OCI-LY7 (cell line): ENCODE measurements around the gene NPLOC4. TPM values are rescaled to one million over a fixed set of nuclear protein-coding genes. Genes with fewer than 3 reads are reported as not detected.
"Not testable (repeated sequence)": the region's sequence is repeated elsewhere in the genome, so short reads cannot be mapped to it uniquely, and the experiment has no call there.

Source experiments
- BruUV-seq: library from RNA; stranded (reverse); fragments of 400-500 nt; replicated peaks from 2 replicates; lab custom pipeline; 2021; lab: Mats Ljungman, UMichigan
- CTCF ChIA-PET: fragments of 300-600 bp; sonication (Branson Sonifier 250); formaldehyde crosslinking; loops from one replicate; lab custom pipeline; 2022; ENCODE audit warnings: antibody characterized with exemption; ENCODE audit not compliant: unreplicated experiment; lab: Charles Lee
- POLR2A ChIA-PET: fragments of 300-600 bp; sonication (Branson Sonifier 250); formaldehyde crosslinking; loops from one replicate; lab custom pipeline; 2022; ENCODE audit warnings: antibody characterized with exemption; lab: Charles Lee
- DNase-seq: peaks from one replicate; pipeline ENCODE4 v3.0.0-alpha.2; 2015; ENCODE audit warnings: low spot score
- H2AFZ ChIP-seq: fragments of 200-600 bp; sonication (generic), shearing (Covaris generic); 2 replicates; pipeline ENCODE4 v1.6.1; 2014; ENCODE audit warnings: mild to moderate bottlenecking, antibody characterized with exemption, low read length, moderate library complexity
- H3K27ac ChIP-seq: fragments of 200-600 bp; sonication (generic); 2 replicates; pipeline ENCODE4 v1.5.1; 2014; ENCODE audit warnings: mixed run types, low read depth, mild to moderate bottlenecking, moderate library complexity, low read length, inconsistent platforms; ENCODE audit not compliant: poor library complexity, severe bottlenecking
- H3K36me3 ChIP-seq: fragments of 200-600 bp; sonication (generic); 2 replicates; pipeline ENCODE4 v1.6.1; 2014; ENCODE audit warnings: mild to moderate bottlenecking, antibody characterized with exemption, low read length, moderate library complexity, mixed read lengths; ENCODE audit not compliant: insufficient read depth
- H3K4me1 ChIP-seq: fragments of 200-600 bp; sonication (generic); 2 replicates; pipeline ENCODE4 v1.5.1; 2014; ENCODE audit warnings: mild to moderate bottlenecking, low read length; ENCODE audit not compliant: insufficient read depth, poor library complexity, severe bottlenecking
- H3K4me2 ChIP-seq: fragments of 200-600 bp; sonication (generic); 2 replicates; pipeline ENCODE4 v1.6.1; 2014; ENCODE audit warnings: mild to moderate bottlenecking, low read length
- H3K4me3 ChIP-seq: fragments of 200-600 bp; sonication (generic); 2 replicates; pipeline ENCODE4 v1.5.1; 2014; ENCODE audit warnings: mild to moderate bottlenecking, low read depth, low read length; ENCODE audit not compliant: poor library complexity, severe bottlenecking
- H3K79me2 ChIP-seq: fragments of 200-600 bp; sonication (generic); 2 replicates; pipeline ENCODE4 v1.6.1; 2016; ENCODE audit warnings: low read depth, mild to moderate bottlenecking, low read length, moderate library complexity, mixed read lengths; ENCODE audit not compliant: insufficient read depth
- H3K9me2 ChIP-seq: fragments of 200-600 bp; sonication (generic); 2 replicates; pipeline ENCODE4 v1.6.1; 2016; ENCODE audit warnings: mild to moderate bottlenecking, low read length, mixed read lengths; ENCODE audit not compliant: insufficient read depth
- H3K9me3 ChIP-seq: fragments of 200-600 bp; sonication (generic); 2 replicates; pipeline ENCODE4 v1.6.1; 2014; ENCODE audit warnings: mild to moderate bottlenecking, mixed run types, low read length, mixed read lengths
- H4K20me1 ChIP-seq: fragments of 200-600 bp; sonication (generic); 2 replicates; pipeline ENCODE4 v1.6.1; 2014; ENCODE audit warnings: mild to moderate bottlenecking, antibody characterized with exemption, low read length, moderate library complexity, mixed read lengths; ENCODE audit not compliant: insufficient read depth
- CTCF ChIP-seq: fragments of 200-600 bp; sonication (generic); conservative IDR thresholded peaks from 2 replicates; pipeline ENCODE4 v1.5.1; 2014; ENCODE audit warnings: mild to moderate bottlenecking, antibody characterized with exemption, low read length, moderate library complexity, mixed read lengths
- EZH2phosphoT487 ChIP-seq: fragments of 200-600 bp; sonication (generic); IDR thresholded peaks from 2 replicates; pipeline ENCODE4 v1.6.1; 2018; ENCODE audit warnings: low read depth, borderline replicate concordance, mild to moderate bottlenecking, mixed run types, antibody characterized with exemption, low read length, moderate library complexity, mixed read lengths
- intact Hi-C: fragments of 100-400 bp; cut with micrococcal nuclease; formaldehyde crosslinking; loops from one replicate; pipeline ENCODE4 v1.10.0; 2022; ENCODE audit not compliant: unreplicated experiment
- total RNA-seq, 2 experiments: library from RNA; depleted of rRNA in 1 of 2; stranded (reverse); fragments of >200 nt in 1 of 2; shearing (Covaris generic) in 1 of 2; gene quantifications; 2 replicates each; pipeline ENCODE4 v1.2.3, GENCODE V29; 2014 to 2022

NPLOC4 gene
- total RNA-seq, 2 experiments from 2014 or later = 69.6 to 118 TPM

- no peaks in the 10 kb centered on the region for H3K9me3 ChIP-seq
- DNase-seq = peak; percentile 49
- no peaks in the 10 kb centered on the region for H3K36me3 ChIP-seq
- BruUV-seq = no TSS peak
- H3K9me2 ChIP-seq = no peaks in the 10 kb centered on the region
- H2AFZ ChIP-seq = no peak overlapping the region
- H3K79me2 ChIP-seq = no peaks in the 10 kb centered on the region
- no peaks in the 10 kb centered on the region for H4K20me1 ChIP-seq
- H3K27ac ChIP-seq = peak overlapping the region; percentile 22
- CTCF ChIA-PET = no interaction called here
- TF ChIP-seq CTCF (no peak), EZH2phosphoT487 (no peak)
- POLR2A ChIA-PET = interaction anchor here (1.0 kb wide), 1 partner anchor 10 kb away, joined by 3 read pairs; no protein-coding TSS in a partner anchor
- intact Hi-C loops = no loop called here
- peaks cover 14% of the 10 kb centered on the region for H3K4me1 ChIP-seq
- peak overlapping the region; percentile 35 for H3K4me2 ChIP-seq
- no peak overlapping the region for H3K4me3 ChIP-seq
Measured at GRCh38 chr17:81533339-81534141, 103.4 kb downstream of the NPLOC4 start.

- no peak for DNase-seq
- no peak overlapping the region for H3K4me3 ChIP-seq
- POLR2A ChIA-PET = no interaction called here
- peak overlapping the region; percentile 35; the same call in 1 of the 2 replicates for H3K4me2 ChIP-seq
- BruUV-seq = no TSS peak
- no peaks in the 10 kb centered on the region for H3K36me3 ChIP-seq
- H3K27ac ChIP-seq = no peak overlapping the region
- H3K79me2 ChIP-seq = no peaks in the 10 kb centered on the region
- peaks cover 14% of the 10 kb centered on the region for H3K4me1 ChIP-seq
- TF ChIP-seq EZH2phosphoT487 (no peak), CTCF (no peak)
- H2AFZ ChIP-seq = no peak overlapping the region
- H3K9me2 ChIP-seq = no peaks in the 10 kb centered on the region
- no peaks in the 10 kb centered on the region for H4K20me1 ChIP-seq
- no peaks in the 10 kb centered on the region for H3K9me3 ChIP-seq
- intact Hi-C loops = no loop called here
- CTCF ChIA-PET = no interaction called here
Measured at GRCh38 chr17:81532490-81533287, 104.2 kb downstream of the NPLOC4 start.

GRCh38 chr17:81531998-81532404 is 104.9 kb downstream of the NPLOC4 start:
- H3K9me2 ChIP-seq, POLR2A ChIA-PET, CTCF ChIA-PET, BruUV-seq, H4K20me1 ChIP-seq, DNase-seq, intact Hi-C loops, H2AFZ ChIP-seq, H3K4me2 ChIP-seq, H3K79me2 ChIP-seq, H3K4me3 ChIP-seq, H3K27ac ChIP-seq, H3K36me3 ChIP-seq, H3K9me3 ChIP-seq: not testable (repeated sequence)
- H3K4me1 ChIP-seq = peaks cover 14% of the 10 kb centered on the region

GRCh38 chr17:81531013-81531412 is 105.9 kb downstream of the NPLOC4 start:
- H3K4me2 ChIP-seq, H2AFZ ChIP-seq, H3K4me3 ChIP-seq, H3K27ac ChIP-seq, H4K20me1 ChIP-seq, intact Hi-C loops, H3K36me3 ChIP-seq, H3K79me2 ChIP-seq, H3K9me3 ChIP-seq, CTCF ChIA-PET, H3K9me2 ChIP-seq, DNase-seq, POLR2A ChIA-PET: not testable (repeated sequence)
- peaks cover 14% of the 10 kb centered on the region for H3K4me1 ChIP-seq
- BruUV-seq = TSS peak; percentile 74
